Middle frontal gyrus (tissue), 1 donor: ENCODE data around the gene ZNF550.

Experiments used
- DNase-seq: peaks from one replicate; pipeline ENCODE4 v3.0.0-alpha.2; 2015; ENCODE audit warnings: low spot score; ENCODE audit errors: extremely low spot score

ZNF550 gene

DNA sequence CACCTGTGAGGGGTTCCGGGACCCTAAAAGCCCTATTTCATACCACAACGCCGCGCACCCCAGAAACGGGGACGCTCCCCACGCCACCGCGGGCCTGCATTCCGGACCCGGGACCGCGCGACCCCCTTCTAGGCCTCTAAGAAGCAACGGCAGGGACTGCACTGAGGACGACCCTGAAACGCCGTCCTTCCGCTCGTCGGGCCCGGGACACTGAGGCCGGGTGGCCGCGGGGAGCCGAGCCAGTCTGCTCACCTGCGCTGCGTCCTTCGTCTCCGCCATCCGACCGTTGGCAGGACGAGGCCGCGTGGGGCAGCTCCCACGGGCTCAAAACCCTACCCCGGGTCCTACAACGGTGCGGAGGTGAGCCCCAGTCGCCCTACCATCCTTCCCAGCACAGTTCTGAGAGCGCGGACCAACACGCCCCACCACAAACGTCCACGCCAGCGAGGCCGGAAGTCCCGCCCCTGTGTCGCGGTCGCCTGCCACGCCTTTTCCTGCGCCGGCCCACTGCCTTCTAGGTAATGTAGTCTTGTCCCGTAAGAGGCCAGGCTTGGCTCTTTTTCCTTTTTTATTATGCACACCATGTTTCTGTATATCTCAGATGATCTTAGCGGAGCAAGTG is at the start of gene ZNF550:
ZNF550 (minus strand) TSS at position 460 of the 622 bp plus-strand sequence; CDS start at position 279, 181 bp downstream.
- peak; percentile 74 for DNase-seq

DNA sequence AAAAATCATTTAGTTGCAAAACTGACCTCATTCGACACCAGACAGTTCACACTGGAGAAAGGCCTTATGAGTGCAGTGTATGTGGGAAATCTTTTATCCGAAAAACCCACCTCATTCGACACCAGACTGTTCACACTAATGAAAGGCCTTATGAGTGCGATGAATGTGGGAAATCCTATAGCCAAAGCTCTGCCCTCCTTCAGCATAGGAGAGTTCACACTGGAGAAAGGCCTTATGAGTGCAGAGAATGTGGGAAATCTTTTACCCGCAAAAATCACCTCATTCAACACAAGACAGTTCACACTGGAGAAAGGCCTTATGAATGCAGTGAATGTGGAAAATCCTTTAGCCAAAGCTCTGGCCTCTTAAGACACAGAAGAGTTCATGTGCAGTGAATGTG is 47.3 kb upstream of the ZNF550 start:
- no peak for DNase-seq

- DNase-seq: peak; percentile 86
These were observed 40.2 kb upstream of the ZNF550 start, which contains the start of gene ZNF530 for GRCh38 chr19:57599761-57600383. Gene ZNF530 (plus strand): TSS chr19:57599885. CDS start chr19:57604346, 4,461 bp downstream.

DNA sequence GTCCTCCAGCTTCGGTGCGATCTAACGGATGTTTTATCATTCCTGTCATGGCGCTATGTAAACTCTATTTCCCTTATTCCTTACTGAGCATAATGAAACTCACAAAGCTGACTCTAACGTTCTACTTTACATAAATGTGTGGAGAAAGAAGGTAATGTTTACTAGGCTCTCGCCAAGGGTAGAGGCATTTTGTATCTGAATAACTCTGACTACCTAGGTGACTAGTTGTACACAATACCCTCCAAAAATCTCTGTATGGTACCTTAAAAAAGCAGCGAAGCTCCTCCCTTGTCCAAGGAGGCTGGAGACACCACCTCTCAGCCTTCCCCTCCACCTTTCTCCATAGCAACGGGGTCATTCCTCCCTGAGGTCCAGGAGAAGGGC is 39.7 kb upstream of the ZNF550 start:
- no peak for DNase-seq

- no peak for DNase-seq
These were observed 27.9 kb upstream of the ZNF550 start for GRCh38 chr19:57587529-57587928.

GRCh38 chr19:57583521-57584416 is 24.1 kb upstream of the ZNF550 start, which contains the start of gene ZIK1:
Gene ZIK1 (plus strand): TSS chr19:57584145. CDS start chr19:57584357, 212 bp downstream.
- DNase-seq: peak; percentile 95

DNA sequence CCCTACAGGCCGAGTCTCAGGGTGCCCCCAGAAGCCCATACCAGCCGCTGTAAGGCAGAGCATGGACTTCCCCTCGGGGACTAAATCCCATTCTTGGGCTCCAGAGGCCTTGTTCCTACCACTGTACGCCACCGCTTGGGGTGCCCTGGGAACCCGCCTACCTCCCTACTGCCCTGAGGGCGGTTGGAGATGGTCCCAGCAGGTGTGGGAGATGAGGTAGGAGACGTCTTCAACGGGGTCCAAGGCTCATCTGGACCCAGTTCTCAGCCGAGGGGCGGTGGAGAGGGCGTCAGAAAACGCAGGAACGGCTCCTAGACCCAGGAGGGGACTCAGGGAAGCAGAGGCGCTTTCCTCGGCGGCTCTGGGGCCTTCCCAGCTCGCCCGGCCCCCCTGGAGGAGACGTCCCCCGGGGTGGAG is 23.4 kb upstream of the ZNF550 start:
- DNase-seq: no peak

GRCh38 chr19:57578487-57579205 is 19.0 kb upstream of the ZNF550 start, which contains the start of gene ZNF416:
Gene ZNF416 (minus strand): TSS chr19:57578911. CDS start chr19:57578704, 207 bp downstream.
- DNase-seq: peak; percentile 98

GRCh38 chr19:57576661-57577060 is 17.0 kb upstream of the ZNF550 start:
- no peak for DNase-seq

GRCh38 chr19:57572415-57572947 is 12.8 kb upstream of the ZNF550 start:
- DNase-seq: no peak

DNA sequence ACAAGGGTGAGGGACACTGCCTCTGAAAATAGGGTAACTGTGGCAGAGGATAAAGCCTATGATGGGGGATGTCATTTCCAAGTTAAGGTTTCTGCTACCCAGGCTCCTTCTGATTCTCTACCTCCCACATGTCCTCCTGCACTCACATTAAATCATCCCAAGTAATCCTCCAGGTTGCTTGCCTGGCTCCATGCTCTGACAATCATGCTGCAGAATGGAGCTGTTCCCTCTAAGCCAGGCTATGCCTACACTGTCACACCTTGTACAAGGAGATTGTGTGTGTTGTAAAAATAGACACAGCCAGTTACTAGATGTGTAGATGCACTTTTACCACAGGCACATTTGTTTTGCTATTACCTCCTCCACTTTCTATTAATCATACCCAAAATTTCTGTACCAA is 11.0 kb upstream of the ZNF550 start:
- no peak for DNase-seq

- DNase-seq: no peak
These were observed 7.0 kb upstream of the ZNF550 start for GRCh38 chr19:57566396-57567265.

DNA sequence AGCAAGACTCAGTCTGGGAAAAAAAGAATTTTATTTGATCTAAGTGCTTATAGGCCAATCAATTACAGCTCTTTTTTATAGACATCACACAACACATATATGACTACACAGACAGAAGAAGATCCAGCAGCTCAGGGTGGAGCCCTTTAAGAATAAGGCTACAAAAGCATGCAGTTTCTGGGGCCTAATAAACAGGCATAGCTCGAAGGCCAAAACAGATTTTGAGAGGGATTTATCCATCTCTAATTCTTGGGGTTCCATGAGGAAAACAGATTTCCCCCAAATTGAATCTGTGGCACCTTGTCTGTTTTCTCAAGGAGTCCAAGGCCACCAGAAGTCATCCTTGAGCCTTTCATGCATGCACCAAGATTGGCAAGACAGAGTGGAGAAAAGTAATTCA is 3.9 kb upstream of the ZNF550 start:
- no peak for DNase-seq

GRCh38 chr19:57560049-57560491 is 407 bp upstream of the ZNF550 start:
- DNase-seq: no peak

- no peak for DNase-seq
These were observed 657 bp downstream of the ZNF550 start for GRCh38 chr19:57559008-57559403.

DNA sequence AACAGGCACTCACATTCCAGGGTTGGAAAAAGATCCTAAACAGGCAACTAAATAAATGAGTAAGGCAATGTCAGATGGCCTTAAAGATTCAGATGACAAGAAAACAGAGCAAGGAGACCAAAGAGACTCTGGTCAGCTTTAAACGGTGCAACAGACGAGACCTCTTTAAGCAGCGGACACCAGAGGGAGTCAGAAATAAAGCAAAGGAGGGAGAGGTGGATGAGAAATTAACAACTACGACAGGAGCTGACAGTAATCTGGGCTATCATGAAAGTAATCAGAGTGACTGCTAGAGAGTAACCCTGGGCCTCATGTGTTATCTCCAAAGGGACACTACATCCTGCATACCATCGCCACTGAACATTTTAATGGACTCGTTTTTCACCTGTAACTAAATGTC is 1.1 kb downstream of the ZNF550 start:
- no peak for DNase-seq

DNA sequence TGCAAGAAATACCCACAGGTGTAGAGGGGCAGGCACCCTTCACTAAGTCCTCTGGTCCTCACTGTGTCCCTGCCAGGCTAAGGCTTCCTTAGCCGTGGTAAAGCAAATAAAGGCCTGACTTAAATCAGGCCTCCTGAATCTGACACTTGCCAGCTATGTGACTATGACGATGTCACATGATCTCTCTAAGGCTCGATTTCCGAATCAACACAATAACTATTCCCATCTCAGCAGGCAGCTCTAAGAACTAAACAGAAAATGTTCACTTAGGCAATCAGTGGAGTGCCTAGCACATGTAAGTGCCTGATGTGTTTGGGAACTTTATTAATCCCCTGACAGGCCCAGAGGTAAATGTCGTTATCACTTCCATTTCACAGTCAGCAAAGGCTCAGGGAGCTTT is 2.0 kb downstream of the ZNF550 start:
- no peak for DNase-seq

DNA sequence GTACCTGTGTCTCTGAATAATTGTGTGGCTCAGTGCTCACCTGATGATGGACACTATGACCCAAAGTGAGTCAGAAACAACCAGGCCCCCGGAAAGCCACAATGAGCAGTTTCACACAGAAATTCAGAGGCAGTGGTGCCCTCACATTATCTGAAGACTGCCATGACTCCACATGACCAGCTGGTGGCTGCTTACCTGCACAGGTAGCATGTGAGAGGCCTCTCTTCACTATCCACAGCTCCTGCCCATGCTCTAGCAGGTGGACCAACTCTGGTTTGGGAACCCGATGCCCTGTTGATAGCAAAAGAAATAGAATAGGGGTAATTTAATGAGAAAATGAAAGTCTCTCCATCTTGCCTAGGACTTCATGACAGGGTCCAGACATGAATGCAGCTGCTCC is 7.2 kb downstream of the ZNF550 start:
- DNase-seq: no peak

- DNase-seq: no peak
These were observed 13.2 kb downstream of the ZNF550 start for GRCh38 chr19:57546513-57546912.
